GM18519 (cell line): Measurements from ENCODE around the gene ACSS2.

Experiments used
- ATAC-seq: cut with Tn5 transposase; IDR thresholded peaks from one replicate; pipeline ENCODE4 v1.9.1; 2021; ENCODE audit warnings: mild to moderate bottlenecking, moderate library complexity; ENCODE audit not compliant: unreplicated experiment, low FRiP score

Gene ACSS2

DNA sequence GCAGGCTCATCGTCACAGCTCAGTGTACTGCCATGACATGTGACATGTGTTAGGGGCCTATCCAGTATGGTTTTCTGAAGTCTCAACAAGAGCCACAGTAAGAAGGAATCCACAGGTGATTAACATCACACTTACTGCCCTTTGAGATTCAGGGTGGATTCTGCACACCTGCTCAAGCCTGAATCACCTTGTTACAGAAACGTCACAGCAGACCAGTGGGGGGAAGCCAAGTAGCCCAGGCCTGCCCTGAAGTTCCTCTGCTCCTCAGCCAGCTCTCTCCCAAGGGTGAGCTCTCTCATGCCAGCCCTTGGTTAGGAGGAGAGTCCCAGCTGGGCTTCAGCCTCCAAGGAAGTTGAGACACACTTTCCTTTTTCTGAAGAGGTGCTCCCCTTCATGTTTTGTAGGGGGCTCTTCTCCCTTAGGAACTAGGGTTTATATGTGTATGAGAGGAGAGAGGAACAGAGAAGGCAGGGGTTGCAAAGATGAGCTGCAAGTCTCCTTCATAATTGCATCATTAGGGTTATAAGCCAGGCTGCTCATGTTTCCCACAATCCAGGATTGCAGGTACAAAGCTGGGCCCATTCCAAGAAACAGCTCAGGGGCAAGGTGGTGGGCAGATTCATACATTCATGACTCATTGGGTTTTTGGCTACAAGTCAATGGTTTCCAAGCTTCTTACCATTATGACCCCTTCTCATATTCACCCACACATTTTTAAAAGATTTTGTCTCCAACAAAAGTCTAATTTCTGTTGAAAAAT is 67.6 kb downstream of the ACSS2 start:
- ATAC-seq = no peak

DNA sequence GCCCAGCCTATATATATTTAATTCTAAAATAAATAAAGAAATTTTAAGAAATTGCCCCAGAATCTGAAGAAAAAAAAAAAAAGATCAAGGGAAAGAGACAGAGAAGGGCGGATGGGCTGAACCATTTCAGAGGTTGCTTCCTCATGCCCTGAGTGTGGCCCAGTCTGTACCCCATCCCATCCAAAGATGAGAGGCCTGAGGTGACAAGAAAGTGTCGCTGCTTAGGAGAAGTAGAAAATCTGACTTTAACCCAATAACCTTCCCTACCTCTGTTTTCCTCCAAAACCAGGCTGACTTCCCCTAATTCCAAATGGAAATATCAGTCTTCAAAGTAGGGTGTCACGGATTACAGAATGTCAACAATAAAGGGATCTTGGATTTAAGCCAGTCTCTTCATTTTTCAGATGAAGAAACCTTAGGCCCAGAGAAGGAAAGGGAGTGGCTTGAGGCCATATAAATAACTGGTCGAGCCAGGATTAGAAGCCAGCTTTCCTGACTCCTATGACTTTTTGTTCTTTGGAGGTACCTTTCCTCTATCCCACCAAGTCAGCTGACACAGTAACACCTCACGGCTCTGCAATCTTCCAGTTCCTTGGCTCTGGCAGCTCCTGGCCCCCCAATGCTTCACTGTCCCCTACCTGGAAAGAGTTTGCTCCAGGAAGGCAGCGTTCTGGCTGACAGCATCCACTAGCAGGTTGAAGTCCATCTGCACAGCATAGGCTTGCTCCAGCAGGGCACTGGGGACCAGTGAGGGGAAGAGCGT is 69.1 kb downstream of the ACSS2 start:
- no peak for ATAC-seq

DNA sequence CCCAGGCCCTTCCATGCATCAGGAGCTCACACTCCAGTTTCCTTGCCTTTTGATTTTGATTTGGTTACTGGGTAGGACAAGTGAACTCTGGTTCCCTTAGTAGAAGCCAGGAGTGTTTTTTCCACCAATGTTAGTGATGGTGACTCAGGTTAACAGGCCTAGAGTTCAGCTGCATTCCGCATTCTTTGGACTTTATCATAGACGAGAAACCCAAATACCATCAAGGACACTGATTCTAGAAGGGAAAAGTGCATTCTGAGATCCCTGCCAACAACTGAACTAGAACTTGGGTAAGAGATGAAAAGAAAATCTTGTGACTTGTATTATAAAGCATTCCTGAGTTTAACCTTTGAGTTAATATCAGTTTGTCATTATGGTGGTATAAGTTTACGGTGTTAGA is 70.2 kb downstream of the ACSS2 start:
- no peak for ATAC-seq

DNA sequence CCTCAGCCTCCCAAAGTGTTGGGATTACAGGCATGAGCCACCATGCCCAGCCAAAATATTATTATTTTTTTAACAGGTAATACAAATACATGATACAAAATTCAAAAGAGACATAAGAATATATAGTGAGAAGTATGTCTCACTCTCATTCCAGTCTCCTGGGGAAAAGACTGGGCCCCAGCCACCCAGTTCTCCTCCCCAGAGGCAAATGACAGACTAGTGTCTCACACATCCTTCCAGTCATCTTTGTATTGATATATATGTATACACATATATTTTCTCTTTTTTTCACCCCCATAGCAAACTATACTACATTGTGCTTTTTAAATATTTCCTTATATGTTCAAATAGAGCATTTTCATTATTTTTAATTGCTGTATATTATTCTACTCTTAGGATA is 70.9 kb downstream of the ACSS2 start:
- no peak for ATAC-seq

DNA sequence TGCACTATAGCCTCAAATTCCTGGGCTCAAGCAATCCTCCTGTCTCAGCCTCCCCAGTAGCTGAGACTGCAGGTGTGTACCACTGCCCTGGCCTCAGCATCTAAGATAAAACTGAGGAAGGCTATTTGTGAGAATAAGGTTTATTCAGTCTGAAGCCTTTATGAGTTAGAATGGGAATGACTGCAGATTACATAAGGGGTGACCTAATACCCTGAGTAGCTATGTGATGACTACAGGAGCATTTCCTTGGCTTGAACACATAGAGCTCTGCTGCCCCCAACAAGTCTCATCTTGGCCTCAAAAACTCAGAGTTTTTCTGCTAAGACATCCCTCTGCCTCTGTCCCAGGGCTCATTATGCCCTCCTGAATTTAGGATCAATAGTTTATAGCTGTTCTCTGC is 71.6 kb downstream of the ACSS2 start:
- ATAC-seq = no peak

DNA sequence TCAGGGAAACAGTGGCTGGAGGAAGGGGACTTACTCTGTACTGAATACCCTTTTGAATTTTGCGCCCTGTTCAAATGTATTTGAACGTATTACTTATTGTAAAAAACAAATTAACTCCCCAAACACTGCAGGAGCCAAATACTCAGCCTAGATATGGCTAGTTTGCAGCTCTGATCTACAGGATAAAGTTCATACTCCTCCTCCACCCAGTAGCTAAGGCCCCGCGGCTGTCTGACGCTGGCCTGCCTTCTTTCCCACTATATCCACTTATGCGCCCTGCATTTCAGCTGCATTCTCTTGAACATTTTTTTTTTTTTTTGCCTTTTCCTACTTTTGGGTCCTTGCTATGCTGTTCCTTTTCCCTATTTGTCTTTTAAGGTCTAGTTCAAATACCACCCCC is 72.7 kb downstream of the ACSS2 start:
- ATAC-seq = no peak

DNA sequence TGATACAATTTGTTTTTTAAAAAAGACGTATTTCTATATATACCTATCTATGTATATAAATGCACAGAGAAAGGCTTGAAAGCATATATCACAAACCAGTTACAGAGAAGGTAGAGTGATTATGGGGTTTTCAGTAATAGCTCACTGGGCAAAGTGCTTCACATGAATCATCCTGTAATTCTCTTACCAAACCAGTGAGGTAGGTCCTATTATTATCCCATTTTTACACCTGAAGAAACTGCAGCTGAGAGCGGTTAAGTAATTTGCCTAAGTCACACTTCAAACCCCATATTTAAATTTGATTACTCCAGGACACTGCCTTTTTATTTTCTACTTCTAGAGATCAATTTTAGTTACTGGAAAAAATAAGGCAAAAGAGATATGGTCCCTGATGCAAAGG is 74.8 kb downstream of the ACSS2 start:
- no peak for ATAC-seq

DNA sequence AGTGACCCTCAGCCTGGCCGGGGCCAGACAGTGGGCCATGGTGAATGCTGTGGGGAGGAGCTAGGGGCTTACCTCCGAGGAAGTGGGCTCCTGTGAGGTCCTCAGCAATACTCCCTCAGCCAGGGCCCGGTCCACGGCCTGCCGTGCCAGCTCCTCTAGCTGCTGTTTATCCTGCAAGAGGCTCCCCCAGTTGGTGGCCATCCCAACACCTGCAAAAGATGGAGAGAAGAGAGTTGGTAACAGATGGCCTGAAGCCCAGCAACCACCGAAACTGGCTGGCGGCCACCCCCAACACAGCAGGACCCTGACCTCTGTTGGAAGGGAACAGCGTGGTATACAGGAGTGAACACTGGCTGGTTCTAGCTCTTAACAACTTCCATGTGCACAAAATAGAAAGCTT is 75.2 kb downstream of the ACSS2 start:
- no peak for ATAC-seq

DNA sequence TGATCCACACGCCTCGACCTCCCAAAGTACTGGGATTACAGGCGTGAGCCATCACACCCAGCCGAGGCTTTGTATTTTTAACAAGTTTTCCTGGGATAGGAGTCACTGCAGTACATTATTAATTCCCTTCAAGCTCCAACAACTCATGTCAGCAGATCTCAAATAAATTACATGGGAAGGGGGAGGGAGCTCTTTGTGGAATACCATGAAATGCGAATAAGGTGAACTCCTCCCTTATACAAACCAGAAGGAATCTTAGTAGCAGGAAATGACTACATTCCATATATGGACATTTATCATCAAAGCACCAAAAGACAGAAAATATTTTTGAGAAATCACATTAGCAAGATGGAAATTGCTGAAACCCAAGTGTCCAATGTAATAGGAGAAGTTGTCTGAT is 76.3 kb downstream of the ACSS2 start:
- no peak for ATAC-seq

DNA sequence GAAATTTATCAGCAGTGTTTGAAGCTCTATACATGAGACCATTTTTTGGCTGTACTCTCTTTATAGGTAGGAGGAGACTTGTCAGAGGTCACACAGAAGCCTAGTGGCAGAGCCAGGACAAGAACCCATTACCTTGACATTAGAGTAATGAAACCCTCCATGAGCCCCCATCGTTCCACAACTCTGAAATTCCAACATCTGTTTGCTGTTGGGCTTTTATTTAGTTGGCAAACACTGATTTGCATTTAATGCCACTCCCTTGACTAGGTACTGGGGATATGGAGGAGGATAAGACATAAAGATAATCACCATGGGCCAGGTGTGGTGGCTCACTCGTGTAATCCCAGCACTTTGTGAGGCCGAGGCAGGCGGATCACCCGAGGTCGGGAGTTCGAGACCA is 77.5 kb downstream of the ACSS2 start:
- ATAC-seq = no peak

DNA sequence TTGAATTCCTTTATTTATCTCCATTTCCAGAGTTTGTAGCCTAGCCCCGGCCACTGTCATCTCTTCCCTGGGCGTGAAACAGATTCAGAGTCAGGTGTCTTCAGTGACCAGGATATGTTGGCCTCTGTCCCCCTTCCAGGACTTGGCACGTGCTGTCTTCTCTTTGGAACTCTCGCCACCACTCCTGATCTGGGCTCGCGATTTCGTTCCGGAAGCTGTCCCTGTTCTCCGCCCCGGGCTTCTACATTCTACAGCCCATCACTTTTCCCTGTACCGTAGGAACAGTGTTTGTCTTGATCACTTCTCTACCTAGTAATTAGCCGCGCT is 78.5 kb downstream of the ACSS2 start:
- no peak for ATAC-seq

DNA sequence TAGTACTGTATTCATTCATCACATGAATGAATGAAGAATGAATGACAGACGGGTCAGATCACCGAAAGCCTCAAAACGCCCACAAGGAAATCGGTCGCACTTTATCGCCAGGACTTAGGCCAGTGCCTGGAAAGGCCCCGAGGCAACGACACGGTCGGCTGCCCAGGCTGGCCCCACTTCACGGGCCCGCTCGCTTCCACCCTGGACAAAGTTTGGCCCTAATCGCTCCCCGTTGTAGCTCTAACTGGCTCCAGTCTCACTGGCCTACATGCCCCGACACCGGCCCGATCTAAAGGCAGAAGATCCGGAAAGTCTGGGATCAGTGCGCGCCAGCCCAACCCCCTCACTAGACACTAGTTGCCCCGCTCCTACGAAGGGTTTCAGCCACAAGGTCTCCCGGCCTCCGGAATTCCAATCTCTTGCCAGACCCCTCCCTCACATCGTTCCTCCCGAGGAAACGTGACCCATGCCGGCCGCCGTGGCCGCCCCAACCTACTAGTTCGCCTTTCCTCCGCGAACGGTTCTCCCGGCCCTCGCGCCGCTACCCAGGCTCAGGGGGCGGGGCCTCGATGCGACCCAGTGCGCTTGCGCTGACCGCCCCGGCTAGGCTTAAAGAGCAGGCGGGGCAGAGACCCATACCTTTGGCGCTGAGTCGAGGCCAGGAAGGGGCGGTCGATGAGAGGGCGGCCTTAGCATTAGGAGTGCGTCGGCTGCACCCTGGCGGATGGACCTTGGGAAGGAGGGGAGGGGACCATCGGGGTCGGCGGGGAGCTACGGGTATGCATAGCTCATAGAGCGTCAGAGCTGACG is 79.0 kb downstream of the ACSS2 start, which contains the start of the genes GSS and MYH7B:
Gene GSS, minus strand, starts transcription at position 576 of the 810 bp plus-strand sequence. CDS start 3,954 bp downstream, outside the sequence.
Gene MYH7B, plus strand, starts transcription at position 638 of the 810 bp plus-strand sequence. CDS start 22,138 bp downstream, outside the sequence.
- peak; percentile 58 for ATAC-seq

DNA sequence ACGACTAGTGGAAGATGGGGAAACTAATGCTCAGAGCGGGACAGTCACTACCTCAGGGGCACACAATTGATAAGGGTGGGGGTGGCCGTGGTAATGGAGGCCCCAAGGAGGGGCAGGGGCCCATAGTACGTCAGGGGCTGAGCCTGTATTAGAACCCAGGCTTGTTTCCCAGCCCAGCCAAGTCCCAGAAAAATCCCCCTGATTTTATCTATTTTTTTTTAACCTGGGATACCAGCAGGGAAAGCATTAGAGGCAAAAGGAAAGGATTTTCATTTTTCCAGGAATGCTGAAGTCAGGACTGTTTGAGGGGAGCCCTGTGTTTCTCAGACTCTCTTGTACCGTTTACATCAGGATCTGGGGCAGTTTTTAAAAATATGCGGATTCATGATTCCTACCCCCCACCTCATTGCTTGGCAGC is 79.6 kb downstream of the ACSS2 start:
- ATAC-seq = no peak

DNA sequence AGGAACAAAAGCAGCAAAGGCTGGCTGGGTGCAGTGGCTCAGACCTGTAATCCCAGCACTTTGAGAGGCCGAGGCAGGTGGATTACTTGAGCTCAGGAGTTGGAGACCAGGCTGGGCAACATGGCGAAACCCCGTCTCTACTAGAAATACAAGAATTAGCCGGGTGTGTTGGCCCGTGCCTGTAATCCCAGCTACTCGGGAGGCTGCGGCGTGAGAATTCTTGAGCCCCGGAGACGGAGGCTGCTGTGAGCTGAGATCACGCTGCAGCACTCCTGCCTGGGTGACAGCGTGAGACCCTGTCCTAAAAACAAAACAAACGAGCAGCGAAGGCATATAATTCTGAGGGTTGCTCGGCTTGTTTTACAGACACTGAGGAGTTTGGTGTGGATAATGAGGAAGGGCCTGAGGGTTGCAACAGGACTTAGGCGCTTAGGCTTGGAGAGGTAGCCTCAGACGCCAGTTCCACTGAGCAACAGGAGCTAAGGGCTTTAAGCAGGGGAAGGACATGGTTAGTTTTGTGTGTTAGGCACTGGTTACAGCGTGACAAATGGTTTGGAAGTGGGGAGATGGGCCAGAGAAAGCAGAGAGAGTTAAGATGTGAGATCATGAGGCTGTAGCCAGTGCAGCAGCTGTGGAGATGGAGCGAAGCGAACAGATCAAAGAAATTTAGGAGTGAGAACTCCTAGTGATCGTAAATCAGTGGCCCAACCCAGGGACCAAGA is 80.5 kb downstream of the ACSS2 start:
- no peak for ATAC-seq

DNA sequence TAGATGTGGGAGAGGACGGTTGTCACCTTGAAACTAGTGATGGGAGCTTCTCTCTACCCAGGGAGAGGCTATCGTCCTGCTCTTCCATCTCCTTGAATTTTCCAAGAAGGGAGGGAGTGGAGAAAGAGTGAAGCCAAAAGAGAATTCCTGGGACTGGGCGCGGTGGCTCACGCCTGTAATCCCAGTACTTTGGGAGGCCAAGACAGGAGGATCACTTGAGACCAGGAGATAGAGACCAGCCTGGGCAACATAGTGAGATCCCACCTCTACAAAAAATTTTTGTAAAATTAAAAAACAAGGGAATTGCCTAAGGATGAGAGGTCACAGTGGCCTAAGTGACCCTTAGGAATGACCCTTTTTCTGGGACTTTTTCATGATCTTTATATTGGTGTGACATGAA is 88.1 kb downstream of the ACSS2 start:
- ATAC-seq = no peak

DNA sequence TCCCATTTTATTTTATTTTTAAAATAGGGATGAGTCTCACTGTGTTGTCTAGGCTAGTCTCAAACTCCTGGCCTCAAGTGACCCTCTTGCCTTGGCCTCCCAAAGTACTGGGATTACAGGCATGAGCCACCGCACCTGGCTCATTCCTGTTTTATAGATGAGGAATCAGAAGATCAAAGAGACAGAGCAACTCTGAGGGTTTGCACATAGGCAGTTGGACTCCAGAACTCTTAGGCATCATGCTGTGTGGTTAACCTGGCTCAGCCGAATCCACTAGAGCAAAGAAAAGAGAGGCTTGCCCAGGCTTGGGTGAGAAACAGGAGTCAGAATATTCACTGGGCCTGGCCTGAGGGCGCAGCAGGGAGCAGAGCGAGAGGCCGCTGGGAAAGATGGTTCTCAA is 88.6 kb downstream of the ACSS2 start:
- ATAC-seq = no peak

DNA sequence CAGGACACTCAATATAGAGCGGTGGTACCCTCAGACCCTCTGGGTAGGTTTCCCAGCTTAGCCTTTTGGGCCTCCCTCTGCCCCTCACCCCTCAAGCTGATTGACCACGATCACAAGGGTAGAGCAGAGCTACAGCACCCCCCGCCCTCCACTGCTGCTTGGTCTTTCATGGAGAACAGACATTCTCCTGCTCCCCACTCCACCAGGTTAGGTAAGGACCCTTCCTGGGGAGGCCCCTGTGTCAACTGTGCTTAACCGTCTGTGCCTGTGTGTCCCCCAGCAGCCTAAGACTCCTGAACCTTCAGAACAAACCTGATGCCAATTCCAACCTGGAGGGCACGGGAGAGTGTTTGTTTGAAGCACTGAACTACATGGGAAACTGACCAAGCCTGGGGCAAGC is 91.0 kb downstream of the ACSS2 start:
- no peak for ATAC-seq

DNA sequence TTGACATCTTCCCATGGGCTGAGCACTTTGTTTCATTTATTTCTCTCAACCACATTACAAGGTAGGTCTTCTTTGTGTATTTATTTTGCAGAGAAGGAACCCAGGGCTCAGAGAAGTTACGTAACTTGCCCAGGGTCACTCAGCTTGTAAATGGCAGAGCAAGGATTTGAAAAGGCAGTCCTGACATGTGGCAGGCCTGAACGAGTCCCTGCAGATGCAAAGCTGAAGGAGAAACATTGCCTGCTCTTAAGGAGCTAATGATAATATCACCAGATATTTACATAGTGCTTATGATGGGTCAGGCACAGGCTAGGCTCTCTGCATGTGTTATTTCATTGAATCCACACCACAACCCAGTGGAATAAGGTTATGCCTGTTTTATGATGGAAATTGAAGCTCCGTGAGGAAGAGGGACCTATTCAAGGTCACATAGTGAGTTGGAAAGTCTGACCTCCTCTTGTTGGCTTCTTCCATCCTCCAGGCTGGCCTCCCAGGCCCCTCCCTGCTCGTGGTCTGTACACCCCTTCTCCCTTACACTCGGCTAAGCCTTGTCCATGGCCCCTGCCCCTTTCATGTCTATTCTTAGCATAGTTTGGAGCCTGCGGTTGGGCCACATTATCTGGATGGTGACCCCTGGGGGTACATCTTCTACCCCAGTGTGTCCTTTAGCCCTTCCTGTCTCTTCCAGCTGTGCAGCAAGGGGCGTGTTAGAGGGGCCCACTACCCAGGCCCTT is 91.8 kb downstream of the ACSS2 start:
- ATAC-seq = no peak

DNA sequence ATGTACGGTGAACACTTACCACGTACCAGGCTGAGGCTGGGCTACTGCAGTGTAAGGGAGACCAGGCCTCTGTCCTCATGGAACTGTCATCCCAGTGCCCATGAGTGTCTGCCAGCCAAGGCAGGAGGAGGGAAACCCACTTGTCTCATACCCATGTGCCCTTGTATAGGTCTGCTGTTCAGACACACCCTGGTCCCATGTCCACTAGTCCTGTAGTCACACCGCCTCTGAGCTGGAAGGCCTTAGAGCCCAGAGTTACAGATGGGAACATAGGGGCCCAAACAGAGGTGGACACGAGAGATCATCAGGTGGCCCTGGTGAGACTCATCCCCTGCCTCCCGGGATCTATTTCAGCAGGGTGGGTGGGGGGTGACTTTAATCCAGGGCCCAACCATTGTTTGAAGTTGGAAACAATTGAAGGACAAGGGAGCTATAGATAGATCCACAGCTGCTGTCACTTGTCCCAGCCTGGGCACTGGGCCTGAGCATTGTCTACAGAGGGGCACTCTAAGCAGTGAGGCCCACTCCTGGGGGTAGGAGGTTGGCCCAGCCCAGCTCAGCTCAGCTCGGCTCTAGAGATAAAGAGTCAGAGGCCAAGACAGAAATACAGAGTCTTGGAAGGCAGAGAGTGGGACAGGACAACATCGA is 93.9 kb downstream of the ACSS2 start:
- ATAC-seq = no peak
